GM12891 (cell line): ENCODE data around the gene ZSWIM4.

Experiments used
- POLR2A ChIP-seq: IDR thresholded peaks from 2 replicates; pipeline ENCODE4 v1.6.1; 2011; ENCODE audit warnings: low read depth, low read length, control low read depth
- POLR2AphosphoS5 ChIP-seq: IDR thresholded peaks from 2 replicates; pipeline ENCODE4 v1.6.1; 2011; ENCODE audit warnings: low read depth, low read length, control low read depth

GRCh38 chr19:13865571-13866462 is 70.6 kb downstream of the ZSWIM4 start:
- TF ChIP-seq POLR2A (no peak), POLR2AphosphoS5 (no peak)
